ENCODE data around the gene OCEL1.

GRCh38 chr19:17226002-17226933 is at the start of gene OCEL1:
- TF ChIP-seq GATA3 (IDR thresholded peaks at IDR 0.05; ENCODE audit: low read depth, low read length) (no peak), GATA2 (IDR thresholded peaks at IDR 0.05; ENCODE audit: low read depth, low read length) (no peak)
